ENCODE results near the gene USP53.
"Not testable (repeated sequence)": the region's sequence is repeated elsewhere in the genome, so short reads cannot be mapped to it uniquely, and the experiment has no call there.

USP53 gene

DNA sequence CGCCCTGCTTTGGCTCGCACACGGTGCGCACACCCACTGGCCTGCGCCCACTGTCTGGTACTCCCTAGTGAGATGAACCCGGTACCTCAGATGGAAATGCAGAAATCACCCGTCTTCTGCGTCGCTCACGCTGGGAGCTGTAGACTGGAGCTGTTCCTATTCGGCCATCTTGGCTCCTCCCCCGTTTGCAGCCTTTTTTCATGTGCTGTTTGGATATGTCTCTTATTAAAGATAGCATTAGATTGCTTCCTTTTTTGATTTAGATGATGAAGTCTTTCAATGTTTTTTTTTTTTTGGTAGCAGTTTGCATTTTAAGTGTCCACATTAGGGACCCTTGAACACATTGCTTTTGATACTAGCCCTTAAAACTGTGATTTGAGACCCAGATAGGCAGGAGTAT is 67.4 kb downstream of the USP53 start:
- DNase-seq = not testable (repeated sequence)

DNA sequence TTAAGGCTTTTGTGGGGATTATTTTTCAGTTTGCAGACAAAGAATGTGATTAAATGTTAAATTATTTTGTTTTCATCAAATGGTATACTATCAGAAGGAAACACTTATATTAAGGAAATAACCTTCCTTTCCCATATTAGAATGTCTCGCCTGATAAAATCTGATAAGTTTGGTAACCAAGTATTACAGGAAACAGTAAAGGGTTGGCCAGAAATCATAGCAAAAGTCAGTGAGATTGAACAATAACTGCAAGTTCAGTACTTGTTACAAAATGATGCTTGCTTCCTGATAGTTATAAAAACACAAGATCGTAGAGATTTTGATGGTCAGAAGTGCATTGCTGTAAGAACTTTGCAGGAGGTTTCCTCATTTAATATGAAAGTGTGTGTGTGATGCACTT is 68.9 kb downstream of the USP53 start:
- DNase-seq = no peak

DNA sequence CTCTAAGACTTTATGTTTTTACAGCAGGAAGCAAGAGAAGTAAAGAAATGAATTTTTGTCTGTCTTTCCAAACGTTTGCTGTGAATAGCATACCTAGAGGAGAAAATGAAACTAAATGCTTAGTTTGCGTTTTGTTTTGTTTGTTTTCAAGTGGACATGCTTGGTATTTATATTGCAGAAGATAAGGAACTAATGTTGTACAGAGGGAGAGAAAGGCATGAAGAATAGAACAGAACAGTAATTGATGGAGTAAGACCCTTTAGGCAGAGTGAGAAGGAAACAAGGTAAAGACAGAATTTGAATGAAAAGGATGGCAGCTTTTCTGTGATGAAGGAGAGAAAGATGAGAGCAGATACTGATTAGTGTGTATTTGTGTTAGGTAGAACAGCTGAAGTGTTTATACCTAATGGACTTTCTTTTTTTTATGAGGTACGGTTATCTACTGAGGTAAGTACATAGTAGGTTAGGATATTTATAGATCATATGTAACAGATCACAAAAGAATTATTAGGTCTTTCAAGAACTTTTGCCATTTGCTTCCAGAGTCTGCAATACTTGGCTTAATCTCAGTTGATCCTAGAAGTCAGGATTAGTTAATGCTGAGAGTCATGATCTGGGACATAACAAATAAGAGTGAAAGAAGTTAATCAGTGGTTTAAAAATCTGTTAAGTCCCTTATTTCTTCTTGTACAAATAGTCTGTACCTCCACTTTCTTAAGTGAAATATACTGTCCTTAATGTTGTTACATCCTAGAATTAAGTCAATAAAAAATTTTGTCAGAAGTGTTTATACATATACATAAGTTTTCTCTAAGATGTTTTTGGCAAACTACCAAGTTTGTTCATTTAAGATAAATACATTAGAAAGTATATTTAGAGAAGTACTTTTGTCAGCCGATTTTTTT is 72.6 kb downstream of the USP53 start:
- no peak for DNase-seq

DNA sequence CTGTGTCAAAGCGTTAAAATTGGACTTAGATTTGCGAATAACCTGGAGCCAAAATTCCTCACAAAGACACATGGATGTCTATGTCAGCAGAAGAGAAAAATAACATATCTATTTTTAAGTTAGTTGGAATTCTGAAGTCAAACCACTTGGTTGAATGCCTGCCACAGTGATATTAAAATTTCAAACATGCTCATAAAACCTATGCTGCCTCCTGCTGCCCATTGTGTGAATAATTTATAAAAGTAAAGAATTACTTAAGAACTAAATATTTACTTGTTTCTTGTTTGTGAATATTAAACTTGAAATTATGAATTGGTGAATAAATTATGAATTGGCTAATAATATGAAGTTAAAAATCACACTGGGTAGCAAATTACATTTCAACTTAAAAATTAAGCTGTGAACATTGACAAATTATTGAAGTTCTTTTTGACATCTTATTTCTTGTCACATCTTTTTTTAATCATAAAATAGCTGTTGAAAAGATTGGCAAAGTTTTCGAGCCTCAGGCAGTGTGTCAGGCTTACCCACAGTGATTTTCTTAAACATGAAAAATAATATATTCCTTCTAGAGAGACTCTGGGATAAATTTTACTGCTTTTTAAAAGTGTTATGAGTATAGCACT is 74.0 kb downstream of the USP53 start:
- DNase-seq = peak; percentile 54

DNA sequence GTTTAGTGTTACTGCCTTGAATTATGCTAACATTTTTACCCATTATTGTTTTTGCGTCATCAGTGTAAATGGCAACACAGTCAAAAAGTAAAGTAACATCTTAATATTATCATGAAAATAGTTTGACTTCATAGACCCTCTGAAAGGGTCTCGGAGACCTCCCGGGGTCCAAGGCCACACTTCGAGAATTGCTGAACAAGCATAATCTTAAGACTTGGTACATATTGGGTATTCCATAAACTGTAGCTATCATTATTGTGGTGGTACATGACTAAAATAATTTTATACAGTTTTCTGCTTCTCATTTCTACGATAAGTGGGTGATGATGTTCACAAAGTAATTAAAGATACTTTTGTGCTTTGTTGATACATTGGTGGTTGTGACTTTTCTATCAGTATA is 76.8 kb downstream of the USP53 start:
- DNase-seq = no peak

DNA sequence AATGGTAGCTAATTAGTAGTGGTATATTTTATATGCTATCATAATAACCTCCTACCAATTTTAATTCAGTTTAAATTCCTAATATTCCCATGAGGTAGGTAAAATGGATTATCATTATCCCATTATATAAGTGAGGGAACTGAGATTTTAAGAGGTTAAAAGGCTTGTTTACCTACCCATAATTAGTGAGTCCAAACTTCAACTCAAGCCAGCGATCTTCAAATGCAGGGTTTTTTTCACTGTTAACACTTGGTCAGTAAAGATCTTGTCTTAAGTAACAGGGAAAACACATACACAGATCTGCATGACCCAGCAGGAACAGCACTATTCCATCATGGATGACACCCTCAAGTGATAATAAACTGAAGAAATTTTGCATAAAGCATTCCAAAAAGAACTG is 78.1 kb downstream of the USP53 start:
- DNase-seq = no peak

DNA sequence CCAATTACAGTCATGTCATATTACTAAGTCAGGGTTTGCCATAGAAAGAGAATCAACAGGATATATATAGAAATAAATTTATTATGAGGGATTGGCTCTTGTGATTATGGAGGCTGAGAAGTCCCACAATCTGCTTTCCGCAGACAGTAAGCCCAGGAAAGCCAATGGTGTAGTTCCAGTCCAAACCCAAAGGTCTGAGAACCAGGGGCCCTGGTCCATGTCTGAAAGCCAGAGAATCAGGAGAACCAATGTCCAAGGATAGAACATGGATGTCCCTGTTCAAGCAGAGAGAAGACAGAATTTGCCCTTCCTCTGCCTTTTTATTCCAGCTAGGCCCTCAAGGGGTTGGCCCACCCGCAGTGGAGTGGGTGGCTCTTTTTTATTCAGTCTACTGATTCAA is 83.8 kb downstream of the USP53 start:
- DNase-seq = no peak

DNA sequence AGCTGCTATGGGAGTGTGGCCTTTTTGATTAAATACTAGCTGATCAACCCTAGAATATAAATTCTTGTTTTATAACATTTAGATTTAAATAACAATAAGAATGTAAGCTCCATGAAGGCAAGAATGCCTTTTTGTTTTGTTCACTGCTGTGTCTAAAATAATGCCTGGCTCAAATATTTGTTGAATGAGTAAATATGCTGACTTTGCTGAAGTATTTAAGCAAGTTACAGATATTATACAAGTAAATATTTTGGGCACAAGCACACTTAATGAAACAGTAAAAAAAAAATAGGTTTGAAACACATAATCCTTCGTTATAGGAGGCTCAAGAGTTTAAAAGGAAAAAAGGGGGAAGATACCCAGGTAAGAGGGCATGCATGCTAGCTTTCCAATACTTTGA is 85.3 kb downstream of the USP53 start:
- no peak for DNase-seq

DNA sequence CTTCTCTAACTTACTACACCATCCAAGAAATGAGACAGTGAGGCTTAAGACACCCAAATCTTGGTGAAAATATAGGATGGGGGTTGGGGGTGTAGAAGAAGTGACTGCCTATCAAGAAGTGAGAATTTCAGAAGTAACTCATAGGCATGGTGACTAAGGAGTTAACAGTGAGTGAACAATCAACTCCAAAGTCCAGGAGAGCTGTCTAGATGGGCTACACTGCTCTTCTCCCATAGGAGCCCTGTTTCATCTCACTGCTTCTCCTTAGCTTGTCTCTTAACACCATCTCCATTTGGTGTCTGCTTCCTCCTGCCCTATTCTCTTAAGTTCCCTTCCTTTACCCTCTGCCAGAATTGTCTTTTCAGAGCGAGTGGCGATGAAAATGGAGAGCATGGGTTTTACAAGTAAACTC is 86.8 kb downstream of the USP53 start:
- DNase-seq = no peak

DNA sequence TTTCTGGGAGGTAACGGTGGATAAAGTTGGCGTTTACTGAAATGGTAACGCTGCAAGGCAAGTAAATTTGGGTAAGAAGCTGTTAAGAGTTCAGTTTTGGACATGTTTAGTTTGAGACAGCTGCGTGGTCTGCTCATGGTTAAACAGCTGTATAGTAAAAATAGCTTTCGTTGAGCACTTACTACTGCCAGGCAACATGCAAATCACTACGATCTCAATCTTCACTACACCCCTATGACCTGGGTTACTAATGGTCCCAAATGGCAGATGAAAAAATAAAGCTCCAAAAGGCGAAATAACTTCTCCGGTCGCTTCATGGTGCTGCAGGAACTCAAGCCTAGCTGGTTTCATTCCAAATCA is 87.2 kb downstream of the USP53 start:
- DNase-seq = no peak

DNA sequence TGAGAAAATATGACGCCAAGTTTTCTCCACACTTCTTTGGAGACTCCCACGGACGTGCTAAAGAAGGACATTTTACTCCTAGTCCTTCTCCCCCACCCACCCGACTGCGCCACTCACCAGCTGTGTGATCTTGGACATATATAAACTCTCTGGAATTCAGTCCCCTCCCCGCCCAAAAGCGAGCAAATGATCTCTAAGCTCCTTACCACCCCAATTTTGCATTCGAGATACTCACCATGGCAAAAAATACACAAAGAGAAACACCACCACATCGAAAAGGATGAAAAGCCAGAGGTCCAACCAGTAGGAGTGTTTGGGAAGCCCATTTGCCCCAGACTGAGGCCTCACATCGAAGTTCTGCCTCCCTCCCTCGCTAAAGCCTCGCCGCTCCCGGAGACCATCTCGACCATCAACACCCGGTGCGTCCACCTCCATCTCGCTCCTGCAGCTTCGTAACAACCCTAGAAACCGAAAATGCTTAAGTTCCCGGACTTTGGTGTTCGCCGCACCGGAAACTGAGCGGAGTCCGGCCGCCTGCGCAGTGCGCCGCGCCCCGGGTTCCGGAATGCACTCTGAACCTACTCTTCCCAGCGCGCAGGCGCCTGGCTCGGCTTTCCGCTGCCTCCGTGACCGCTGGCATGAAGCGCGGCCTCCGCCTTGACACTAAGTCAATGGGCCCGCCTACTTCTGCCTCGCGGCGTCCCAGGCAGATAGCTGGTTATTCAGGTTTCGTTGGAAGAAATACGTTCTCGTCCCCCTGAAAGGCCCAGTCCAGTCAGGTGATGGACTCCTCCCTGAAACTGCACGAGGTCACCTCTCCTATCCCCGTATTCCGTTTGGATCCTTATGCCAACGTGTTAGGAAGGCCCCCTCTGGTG is 87.8 kb downstream of the USP53 start:
- DNase-seq = peak; percentile 93

DNA sequence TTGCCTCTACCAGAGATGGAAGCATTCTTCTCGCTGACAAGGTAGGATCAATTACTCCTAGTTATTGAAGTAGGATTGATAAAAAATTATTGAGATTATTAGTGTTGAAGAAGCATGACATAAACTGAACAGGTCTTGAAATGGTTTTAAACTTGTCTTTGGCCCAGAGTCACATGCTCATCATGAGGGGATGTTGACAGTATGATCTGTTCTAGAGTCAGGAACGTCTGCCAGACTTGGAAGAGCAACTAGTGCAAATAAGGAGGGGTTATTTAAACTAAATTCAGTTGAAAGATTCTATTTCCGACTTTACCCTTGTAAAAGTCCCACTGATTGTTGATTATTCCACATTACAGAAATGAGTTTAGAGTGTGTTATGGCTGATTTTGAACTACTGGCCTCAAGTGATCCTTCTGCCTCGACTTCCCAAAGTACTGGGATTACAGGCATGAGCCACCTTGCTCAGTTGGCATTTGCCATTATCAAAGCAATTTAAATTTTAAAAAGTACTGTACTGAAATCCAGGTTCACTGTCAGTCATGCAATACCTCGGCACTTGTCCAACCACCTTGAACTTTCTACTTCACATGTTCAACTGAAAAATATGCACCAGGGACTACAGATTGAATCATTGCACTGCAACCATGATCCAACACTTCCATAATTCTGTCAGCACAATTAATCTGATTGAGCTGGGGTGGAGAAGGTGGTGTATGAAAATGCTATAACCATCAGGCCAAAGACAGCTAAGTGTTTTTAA is 89.7 kb downstream of the USP53 start:
- no peak for DNase-seq

DNA sequence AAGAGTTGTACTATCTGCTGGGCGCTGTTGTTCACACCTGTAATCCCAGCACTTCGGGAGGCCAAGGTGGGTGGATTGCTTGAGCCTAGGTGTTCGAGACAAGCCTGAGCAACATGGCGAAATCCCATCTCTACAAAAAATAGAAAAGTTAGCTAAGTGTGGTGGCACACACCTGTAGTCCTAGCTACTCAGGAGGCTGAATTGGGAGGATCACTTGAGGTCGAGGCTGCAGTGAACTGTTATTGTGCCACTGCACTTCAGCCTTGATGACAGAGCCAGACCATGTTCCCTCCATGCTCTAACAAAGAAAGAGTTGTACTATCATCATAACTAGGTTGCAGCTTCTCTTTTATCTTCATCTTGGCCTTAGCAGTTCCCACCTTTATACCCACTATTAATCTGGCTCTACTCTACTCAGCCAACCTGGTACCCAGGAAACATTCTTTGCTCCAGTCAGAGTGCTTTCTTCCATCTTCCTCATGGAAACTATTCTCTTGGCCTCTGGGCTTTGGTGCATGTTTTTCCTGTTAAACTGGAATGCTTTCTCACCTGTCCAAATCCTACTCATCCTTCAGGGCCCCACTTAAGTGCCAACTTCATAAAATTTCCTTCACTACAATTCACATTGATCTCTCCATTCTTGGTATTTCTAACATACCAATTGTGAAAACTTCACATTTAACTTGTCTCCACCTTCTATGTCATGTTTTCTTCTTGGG is 91.2 kb downstream of the USP53 start:
- DNase-seq = no peak

DNA sequence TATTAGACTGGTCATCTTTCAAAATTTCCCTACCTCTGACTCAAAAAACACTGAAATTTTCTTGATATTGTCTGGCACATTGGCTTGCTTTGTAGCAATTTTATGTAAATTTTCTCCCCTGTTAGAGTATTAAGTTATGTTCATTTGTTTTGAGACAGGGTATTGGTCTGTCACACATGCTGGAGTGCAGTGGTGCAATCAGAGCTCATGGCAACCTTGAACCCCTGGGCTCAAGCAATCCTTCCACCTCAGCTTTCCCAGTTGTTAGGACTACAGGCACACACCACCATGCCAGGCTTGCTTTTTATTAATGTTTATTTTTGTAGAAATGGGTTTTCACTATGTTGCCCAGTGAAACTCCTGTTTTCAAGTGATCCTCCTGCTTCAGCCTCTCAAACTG is 91.9 kb downstream of the USP53 start:
- no peak for DNase-seq

DNA sequence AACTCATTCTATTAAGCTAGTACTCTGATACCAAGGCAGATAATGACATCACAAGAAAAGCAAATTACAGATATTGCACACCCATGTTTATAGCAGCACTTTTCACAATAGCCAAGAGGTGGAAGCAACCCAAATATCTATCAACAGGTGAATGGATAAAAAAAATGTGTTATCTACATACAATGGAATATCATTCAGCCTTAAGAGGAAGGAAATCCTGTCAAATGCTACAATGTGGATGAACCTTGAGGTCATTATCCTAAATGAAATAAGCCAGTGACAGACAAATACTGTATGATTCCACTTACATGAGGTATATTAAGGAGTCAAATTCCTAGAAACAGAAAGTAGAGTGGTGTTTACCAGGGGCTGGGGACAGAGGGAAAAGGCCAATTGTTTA is 95.1 kb downstream of the USP53 start:
- DNase-seq = no peak

DNA sequence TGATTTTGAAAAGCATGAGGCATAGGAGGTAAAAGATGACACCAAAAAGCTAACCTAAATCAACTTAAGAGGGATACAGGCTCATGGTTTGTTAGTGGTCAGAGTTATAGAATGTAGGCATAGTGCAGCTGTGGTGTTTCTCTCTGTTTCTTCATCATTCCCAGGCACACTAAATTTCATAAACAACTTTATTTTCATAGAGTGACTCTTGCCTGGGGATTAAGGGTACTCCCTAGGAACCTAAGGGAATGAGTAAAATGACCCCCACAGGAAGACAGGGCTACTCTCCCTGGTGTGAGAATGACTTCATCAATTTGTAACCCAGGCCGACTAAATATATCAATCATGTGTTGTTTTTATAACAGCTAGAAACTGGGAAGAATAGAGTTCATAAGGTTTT is 98.3 kb downstream of the USP53 start:
- no peak for DNase-seq

DNA sequence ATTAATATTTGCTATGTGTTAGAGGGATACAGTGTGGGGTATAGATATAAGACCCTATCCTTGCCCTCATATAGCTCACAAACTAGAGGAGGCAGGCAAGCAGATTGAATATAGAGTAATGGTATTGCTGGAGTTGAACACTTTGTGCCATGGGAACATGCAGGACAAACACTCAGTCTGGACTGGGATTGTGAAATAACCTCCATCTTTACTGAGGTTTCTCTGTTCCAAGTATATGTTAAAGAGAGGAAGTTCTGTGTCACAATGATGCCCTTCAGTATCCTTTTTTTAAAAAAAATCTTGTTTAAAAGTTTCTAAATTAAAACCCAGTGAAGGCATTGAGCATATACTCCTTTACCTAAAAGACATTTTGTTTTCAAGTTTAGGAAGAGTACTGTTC is 100.7 kb downstream of the USP53 start:
- no peak for DNase-seq

DNA sequence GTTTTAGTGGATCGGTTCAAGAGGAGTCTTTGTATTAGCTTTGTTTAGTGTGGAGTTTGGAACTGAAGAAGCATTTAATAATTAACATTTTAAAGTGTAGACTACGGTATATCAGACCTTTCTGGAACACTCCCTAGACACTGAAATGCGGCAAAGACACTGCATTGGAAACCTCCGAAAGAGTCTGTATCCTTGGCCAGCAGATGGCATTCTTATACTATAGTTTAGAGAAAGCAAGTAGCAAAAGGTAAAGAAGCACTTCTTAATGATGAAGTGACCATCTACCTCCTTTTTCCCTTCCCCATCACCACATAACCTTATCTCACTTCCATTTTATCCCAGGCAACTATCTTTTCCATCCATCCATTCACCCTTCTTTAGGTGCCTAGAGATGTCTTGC is 101.8 kb downstream of the USP53 start:
- peak; percentile 50 for DNase-seq

DNA sequence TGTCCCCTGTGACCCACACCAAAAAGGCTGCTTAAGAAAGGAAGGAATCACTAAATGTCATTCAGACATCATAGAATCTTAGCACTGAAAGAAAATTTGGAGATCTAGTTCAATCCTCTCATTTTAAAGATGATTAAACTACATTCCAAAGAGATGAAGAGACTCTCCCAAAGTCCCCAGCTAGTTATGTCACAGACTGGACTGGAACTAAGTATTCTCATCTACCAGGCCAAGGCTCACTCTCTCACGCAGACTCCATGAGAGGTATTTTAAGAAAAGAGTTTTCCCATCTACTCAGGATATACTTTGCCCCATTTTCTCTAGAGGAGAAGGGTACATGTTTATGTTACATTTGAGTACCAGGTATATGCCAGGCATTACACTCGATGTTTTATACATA is 102.5 kb downstream of the USP53 start:
- no peak for DNase-seq

DNA sequence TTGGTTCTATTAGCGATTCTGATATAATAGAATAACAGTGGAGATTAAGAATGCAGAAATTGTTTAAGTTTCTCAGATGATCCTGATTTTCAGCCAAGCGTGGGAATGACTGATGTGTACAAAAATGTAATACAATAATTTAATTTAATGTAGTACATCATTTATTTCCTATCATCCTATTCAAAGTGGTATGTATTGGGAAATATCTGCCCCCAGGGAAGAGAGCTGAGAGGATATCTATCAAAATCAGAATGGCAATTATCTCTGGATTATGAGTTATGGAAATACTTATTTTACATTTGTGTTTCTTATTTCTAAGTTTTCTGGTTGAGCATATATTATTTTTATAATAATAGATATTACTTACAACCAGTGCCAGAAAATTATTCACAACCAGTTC is 105.5 kb downstream of the USP53 start:
- no peak for DNase-seq

DNA sequence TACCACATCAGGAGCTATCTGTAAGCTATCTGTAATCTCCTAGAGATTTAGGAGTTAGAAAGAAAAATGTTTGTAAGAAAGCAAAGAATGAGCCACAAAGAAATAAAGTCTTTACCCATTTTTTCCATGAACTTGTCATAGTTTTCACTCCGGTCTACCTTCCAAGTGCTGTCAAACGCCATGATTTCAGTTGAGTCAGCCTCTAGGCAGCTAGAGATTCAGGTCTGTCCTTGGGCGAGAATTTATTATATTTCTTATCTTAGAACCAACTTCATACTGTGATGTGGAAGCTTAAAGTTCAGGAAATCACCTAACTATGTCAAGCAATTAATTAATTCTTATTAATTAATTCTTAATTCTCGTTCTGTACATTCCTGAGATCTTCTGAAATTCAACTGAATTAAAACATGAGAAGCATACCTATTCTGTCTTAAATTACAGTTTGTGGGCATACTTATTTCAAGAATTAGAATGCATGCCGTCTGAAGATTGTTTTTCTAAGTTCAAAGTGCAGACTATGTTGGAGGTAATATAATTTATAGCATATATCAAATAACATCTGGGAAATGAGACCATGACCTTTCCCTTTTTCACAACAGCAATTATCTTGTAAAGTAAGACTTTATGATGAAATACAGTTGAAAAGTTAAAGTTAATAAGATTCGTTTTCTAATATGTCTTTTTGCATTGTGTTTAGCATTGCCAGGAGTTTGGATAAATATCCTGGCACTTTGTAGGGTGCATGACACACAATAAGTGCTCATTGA is 109.6 kb downstream of the USP53 start, which contains the start of gene FABP2:
Gene FABP2 (minus strand): TSS at position 218 of the 767 bp plus-strand sequence. CDS start 36 bp downstream, at position 182.
- DNase-seq = no peak
